ENCODE results near the gene TMEM43.

TMEM43 gene

DNA sequence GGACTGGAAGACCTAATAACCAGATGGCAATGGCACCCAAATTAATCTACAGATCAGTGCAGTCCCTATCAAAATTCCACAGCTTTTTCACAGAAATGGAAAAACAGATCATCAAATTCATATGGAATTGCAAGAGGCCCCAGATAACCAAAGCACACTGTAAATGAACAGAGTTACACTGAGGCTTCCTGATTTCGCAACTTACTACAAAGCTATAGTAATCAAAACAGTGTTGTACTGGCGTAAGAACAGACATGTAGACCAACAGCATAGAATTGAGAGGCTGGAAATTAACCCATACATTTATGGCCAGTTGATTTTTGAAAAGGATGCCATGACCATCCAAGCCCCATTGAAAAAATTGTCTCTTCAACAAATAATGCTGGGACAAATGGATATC lies 37.3 kb downstream of the TMEM43 start:
- TF ChIP-seq, protein P1, sequence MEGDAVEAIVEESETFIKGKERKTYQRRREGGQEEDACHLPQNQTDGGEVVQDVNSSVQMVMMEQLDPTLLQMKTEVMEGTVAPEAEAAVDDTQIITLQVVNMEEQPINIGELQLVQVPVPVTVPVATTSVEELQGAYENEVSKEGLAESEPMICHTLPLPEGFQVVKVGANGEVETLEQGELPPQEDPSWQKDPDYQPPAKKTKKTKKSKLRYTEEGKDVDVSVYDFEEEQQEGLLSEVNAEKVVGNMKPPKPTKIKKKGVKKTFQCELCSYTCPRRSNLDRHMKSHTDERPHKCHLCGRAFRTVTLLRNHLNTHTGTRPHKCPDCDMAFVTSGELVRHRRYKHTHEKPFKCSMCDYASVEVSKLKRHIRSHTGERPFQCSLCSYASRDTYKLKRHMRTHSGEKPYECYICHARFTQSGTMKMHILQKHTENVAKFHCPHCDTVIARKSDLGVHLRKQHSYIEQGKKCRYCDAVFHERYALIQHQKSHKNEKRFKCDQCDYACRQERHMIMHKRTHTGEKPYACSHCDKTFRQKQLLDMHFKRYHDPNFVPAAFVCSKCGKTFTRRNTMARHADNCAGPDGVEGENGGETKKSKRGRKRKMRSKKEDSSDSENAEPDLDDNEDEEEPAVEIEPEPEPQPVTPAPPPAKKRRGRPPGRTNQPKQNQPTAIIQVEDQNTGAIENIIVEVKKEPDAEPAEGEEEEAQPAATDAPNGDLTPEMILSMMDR (IDR thresholded peaks at IDR 0.05; ENCODE audit: control insufficient read depth, insufficient read depth, low read depth, low read length, missing control alignments): no peak
- no peak for DNase-seq (ENCODE audit: low read depth)
- H3K4me3 ChIP-seq (ENCODE audit: control insufficient read depth, low read depth, low read length): no peak overlapping the region

DNA sequence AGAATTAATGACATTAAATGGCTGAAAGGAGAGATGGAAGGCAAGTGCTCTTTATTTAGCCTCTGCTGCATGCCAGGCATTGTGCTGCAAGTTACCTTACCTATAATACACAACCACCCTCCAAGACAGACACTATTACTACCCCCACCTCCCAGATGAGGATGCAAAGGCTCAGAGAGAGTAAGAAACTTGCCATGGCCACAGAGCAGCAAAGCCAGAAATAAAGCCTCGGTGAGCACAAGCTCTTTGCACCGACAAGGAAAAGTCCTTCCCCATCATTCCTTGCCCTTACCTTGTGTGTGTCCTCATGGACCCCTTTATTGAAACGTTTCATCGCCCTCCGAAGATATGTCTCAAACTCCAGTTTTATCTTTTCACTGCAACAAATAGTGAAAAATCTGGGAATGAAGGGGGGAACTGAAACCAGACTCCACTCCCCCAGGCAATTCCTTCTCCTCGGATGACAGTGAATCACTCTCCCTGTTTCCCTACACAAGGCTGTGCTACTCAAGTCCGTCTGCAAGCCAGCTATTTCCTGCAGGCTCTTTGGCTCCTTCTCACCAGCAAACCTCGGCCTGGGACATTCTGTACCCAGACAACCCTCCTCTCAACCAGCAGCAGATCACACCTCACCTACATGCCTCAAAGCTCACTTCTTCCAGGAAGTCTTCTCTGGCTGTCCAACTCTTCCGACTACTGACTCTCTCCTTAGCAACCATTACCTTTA lies 42.2 kb downstream of the TMEM43 start:
- no peak overlapping the region for H3K4me3 ChIP-seq (ENCODE audit: control insufficient read depth, low read depth, low read length)
- DNase-seq (ENCODE audit: low read depth): no peak
- TF ChIP-seq, protein P1 (IDR thresholded peaks at IDR 0.05; ENCODE audit: control insufficient read depth, insufficient read depth, low read depth, low read length, missing control alignments): no peak

DNA sequence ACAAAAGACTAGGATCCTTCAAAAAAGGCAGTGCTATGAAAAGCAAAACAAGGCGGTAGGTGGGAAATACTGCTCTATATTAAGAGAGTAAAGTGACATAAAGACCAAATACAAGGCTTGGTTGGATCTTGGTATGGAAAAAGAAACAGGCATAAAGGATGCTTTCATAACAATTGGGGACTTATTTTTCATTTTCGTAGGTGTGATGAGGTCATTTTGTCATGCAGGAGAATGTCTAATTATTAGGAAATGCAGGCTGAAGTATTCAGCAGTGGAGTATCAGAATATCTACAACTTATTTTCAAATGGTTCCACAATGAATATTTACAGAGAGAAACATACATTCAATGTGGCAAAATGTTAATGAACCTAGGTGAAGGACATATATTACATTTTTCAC lies 44.6 kb downstream of the TMEM43 start:
- DNase-seq (ENCODE audit: low read depth): no peak
- H3K4me3 ChIP-seq (ENCODE audit: control insufficient read depth, low read depth, low read length): no peak overlapping the region
- TF ChIP-seq, protein P1 (IDR thresholded peaks at IDR 0.05; ENCODE audit: control insufficient read depth, insufficient read depth, low read depth, low read length, missing control alignments): no peak

DNA sequence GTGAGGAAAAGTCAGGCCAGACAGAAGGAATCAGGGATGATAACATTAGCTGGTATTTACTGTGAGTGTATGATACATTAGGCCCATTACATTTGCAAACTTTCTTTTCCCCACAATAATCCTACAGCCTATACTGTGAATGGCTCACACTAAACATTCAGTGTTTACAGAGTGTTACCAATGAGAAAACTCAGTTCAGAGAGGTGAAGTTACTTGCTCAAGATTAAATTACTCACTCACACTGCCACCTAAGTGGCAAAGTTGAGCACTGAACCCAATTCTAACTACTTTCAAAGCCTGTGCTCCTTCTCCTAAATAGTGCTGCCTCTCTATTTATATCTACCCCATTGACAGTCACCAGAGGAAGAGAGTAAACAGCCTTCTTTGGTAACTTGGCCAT lies 45.0 kb downstream of the TMEM43 start:
- no peak overlapping the region for H3K4me3 ChIP-seq (ENCODE audit: control insufficient read depth, low read depth, low read length)
- DNase-seq (ENCODE audit: low read depth): no peak
- TF ChIP-seq, protein P1 (IDR thresholded peaks at IDR 0.05; ENCODE audit: control insufficient read depth, insufficient read depth, low read depth, low read length, missing control alignments): no peak

DNA sequence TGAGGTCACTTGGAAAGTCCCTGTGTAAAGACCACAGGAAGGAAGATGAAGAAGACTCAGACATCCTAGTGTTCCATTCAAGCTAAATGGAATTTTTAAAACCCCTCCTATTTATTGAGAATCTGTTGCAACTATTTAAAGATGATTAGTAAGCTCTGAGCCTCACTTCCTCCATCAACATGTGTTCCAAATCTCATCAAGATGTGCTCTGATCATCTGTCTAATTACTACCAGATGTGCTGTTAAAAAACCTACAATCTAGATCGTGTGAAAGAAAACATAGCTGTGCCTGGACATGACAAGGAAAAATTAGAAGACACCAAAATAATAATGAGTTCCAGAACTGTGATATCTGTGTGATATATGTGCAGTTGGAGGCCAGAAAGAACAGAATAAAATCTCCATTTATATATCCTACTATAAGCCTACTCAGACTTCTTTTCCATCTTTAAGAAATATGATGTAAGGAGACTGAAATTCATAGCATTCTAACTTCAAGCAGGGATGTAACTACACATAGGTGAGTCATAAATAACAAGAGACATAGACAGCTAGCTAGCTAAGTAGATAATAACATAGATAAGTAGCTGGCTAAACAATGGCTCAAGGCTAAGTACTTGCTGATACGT lies 45.8 kb downstream of the TMEM43 start:
- TF ChIP-seq, protein P1 (IDR thresholded peaks at IDR 0.05; ENCODE audit: control insufficient read depth, insufficient read depth, low read depth, low read length, missing control alignments): no peak
- no peak overlapping the region for H3K4me3 ChIP-seq (ENCODE audit: control insufficient read depth, low read depth, low read length)
- peak; percentile 69 for DNase-seq (ENCODE audit: low read depth)

DNA sequence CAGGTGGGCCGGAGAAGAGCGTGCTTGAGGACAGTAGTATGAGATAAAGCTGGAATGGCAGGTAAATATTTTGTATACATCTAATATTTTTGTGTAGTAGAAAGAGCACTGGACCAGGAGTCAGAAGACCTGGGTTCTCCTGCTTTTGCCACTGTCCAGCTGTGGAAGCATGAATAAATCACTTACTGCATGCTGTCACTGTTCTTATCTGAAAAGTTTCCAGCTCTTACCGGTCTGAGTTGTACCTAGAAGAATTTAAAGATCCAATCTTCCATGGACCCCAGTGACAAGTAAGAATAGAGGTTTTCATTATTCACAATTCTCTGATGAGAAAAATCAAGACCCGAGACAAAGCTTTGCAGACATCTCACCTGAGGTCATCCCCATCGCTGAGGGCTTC lies 47.6 kb downstream of the TMEM43 start:
- TF ChIP-seq, protein P1 (IDR thresholded peaks at IDR 0.05; ENCODE audit: control insufficient read depth, insufficient read depth, low read depth, low read length, missing control alignments): no peak
- DNase-seq (ENCODE audit: low read depth): no peak
- H3K4me3 ChIP-seq (ENCODE audit: control insufficient read depth, low read depth, low read length): no peak overlapping the region
